GM12878 (cell line): Measurements from ENCODE around the gene FANCL. TPM values are rescaled to one million over a fixed set of nuclear protein-coding genes. Genes with fewer than 3 reads are reported as not detected.
A peak's percentile ranks its signal among the peaks of the same experiment; 100 is the strongest.

Experiments
- ATAC-seq: fragments of 200-7000 bp; cut with Tn5 transposase; 3 replicates; pipeline ENCODE4 v1.9.1; 2020; ENCODE audit warnings: mild to moderate bottlenecking, moderate library complexity
- Bru-seq: library from RNA; stranded (reverse); fragments of 400-500 nt; gene quantifications from one replicate; lab custom pipeline; 2021; lab: Mats Ljungman, UMichigan
- BruChase-seq, 2 experiments: library from RNA; stranded (reverse); fragments of 400-500 nt; gene quantifications; one replicate each; lab custom pipeline; 2021; lab: Mats Ljungman, UMichigan
- BruUV-seq: library from RNA; stranded (reverse); fragments of 400-500 nt; replicated peaks from 2 replicates; lab custom pipeline; 2021; lab: Mats Ljungman, UMichigan
- CTCF ChIA-PET: fragments of 300-600 bp; sonication (Branson Sonifier 250); formaldehyde crosslinking; extraction: SDS; loops from one replicate; lab custom pipeline; 2021; ENCODE audit warnings: inconsistent platforms; lab: Yijun Ruan, JAX
- POLR2A ChIA-PET: fragments of 350-600 bp; formaldehyde crosslinking; extraction: SDS; loops from one replicate; lab custom pipeline; 2021; ENCODE audit warnings: inconsistent platforms; lab: Charles Lee
- RAD21 ChIA-PET: fragments of 300-600 bp; sonication (Branson Sonifier 250); formaldehyde crosslinking; loops from one replicate; lab custom pipeline; 2023; ENCODE audit warnings: antibody characterized with exemption; ENCODE audit not compliant: unreplicated experiment; lab: Charles Lee
- SMC1A ChIA-PET: fragments of 300-600 bp; sonication (Branson Sonifier 250); formaldehyde crosslinking; loops from one replicate; lab custom pipeline; 2023; ENCODE audit not compliant: unreplicated experiment, uncharacterized antibody; lab: Charles Lee
- DNase-seq: peaks from one replicate; pipeline ENCODE4 v3.0.0-alpha.2; 2011; ENCODE audit warnings: low read depth, low spot score
- FAIRE-seq: peaks from 3 replicates; lab custom pipeline; 2011; peaks lifted over from hg19 to GRCh38; lab: Jason Lieb, UNC
- H2AFZ ChIP-seq: 2 replicates; pipeline ENCODE4 v1.6.0; 2011; ENCODE audit warnings: low read depth, low read length, control low read depth; ENCODE audit not compliant: control insufficient read depth
- H3K27ac ChIP-seq: 2 replicates; pipeline ENCODE4 v1.5.1; 2011; ENCODE audit warnings: control low read depth; ENCODE audit not compliant: control insufficient read depth, insufficient read depth
- H3K27me3 ChIP-seq, 2 experiments: replicated peaks in 1 of 2; 2 replicates each; pipeline versions ENCODE4 v1.6.0 to v1.6.1; 2011; ENCODE audit warnings: low read length in 1 of 2; ENCODE audit not compliant: control insufficient read depth in 2 of 2, insufficient read depth in 2 of 2
- H3K36me3 ChIP-seq, 2 experiments: 2 replicates each; pipeline ENCODE4 v1.5.1; 2011; ENCODE audit warnings: low read length in 1 of 2; ENCODE audit not compliant: control insufficient read depth in 2 of 2, insufficient read depth in 2 of 2
- H3K4me1 ChIP-seq: 2 replicates; pipeline ENCODE4 v1.6.1; 2011; ENCODE audit warnings: mild to moderate bottlenecking, low read length, moderate library complexity, mixed read lengths; ENCODE audit not compliant: control insufficient read depth, insufficient read depth
- H3K4me2 ChIP-seq: 2 replicates; pipeline ENCODE4 v1.6.0; 2011; ENCODE audit warnings: control low read depth; ENCODE audit not compliant: control insufficient read depth, insufficient read depth
- H3K4me3 ChIP-seq: fragments of 200-600 bp; sonication (generic); 2 replicates; pipeline ENCODE4 v1.5.1; 2016
- H3K79me2 ChIP-seq: 2 replicates; pipeline ENCODE4 v1.6.0; 2011; ENCODE audit warnings: low read length; ENCODE audit not compliant: control insufficient read depth, insufficient read depth
- H3K9ac ChIP-seq: 2 replicates; pipeline ENCODE4 v1.8.0; 2011; ENCODE audit warnings: low read length, control low read depth, mixed read lengths; ENCODE audit not compliant: control insufficient read depth, insufficient read depth
- H3K9me3 ChIP-seq: replicated peaks from 3 replicates; pipeline ENCODE4 v1.5.1; 2011; ENCODE audit warnings: mild to moderate bottlenecking, low read length; ENCODE audit not compliant: control insufficient read depth, insufficient read depth
- H4K20me1 ChIP-seq: 2 replicates; pipeline ENCODE4 v1.6.0; 2011; ENCODE audit not compliant: control insufficient read depth, insufficient read depth
- DPF2 ChIP-seq: fragments of 450-650 bp; IDR thresholded peaks from 2 replicates; pipeline ENCODE4 v1.6.1; 2017; ENCODE audit warnings: mild to moderate bottlenecking
- EP300 ChIP-seq, 2 experiments: fragments of 150-350 bp in 1 of 2; IDR thresholded peaks; 2 replicates each; pipeline ENCODE4 v1.6.1; 2011 to 2012; ENCODE audit warnings: low read depth in 2 of 2, low read length in 2 of 2, borderline replicate concordance in 1 of 2, improper control_type of control experiment in 1 of 2, inconsistent platforms in 1 of 2; ENCODE audit not compliant: control insufficient read depth in 1 of 2
- EZH2 ChIP-seq: IDR thresholded peaks from 2 replicates; pipeline ENCODE4 v1.6.1; 2012; ENCODE audit warnings: low read depth, mild to moderate bottlenecking, control low read depth, inconsistent platforms, low read length, borderline replicate concordance; ENCODE audit not compliant: control insufficient read depth
- FOS ChIP-seq: IDR thresholded peaks from 3 replicates; pipeline ENCODE4 v1.6.1; 2011; ENCODE audit warnings: borderline replicate concordance; ENCODE audit not compliant: insufficient read length; ENCODE audit errors: extremely low read depth
- NR2F1 ChIP-seq: fragments of 450-650 bp; conservative IDR thresholded peaks from 2 replicates; pipeline ENCODE4 v1.6.1; 2017; ENCODE audit warnings: mild to moderate bottlenecking
- RAD21 ChIP-seq: IDR thresholded peaks from 2 replicates; pipeline ENCODE4 v1.6.1; 2011; ENCODE audit warnings: mild to moderate bottlenecking, low read depth, low read length, moderate library complexity; ENCODE audit not compliant: insufficient read depth
- RB1 ChIP-seq: fragments of 450-650 bp; formaldehyde crosslinking; IDR thresholded peaks from 2 replicates; pipeline ENCODE4 v1.6.1; 2017; ENCODE audit warnings: mild to moderate bottlenecking, borderline replicate concordance
- RFX5 ChIP-seq: IDR thresholded peaks from 2 replicates; pipeline ENCODE4 v1.6.1; 2011; ENCODE audit warnings: low read depth, low read length, improper control_type of control experiment
- SIX5 ChIP-seq: IDR thresholded peaks from 2 replicates; pipeline ENCODE4 v1.6.1; 2011; ENCODE audit warnings: mild to moderate bottlenecking, low read depth, low read length, moderate library complexity; ENCODE audit not compliant: severe bottlenecking
- SREBF1 ChIP-seq: IDR thresholded peaks from 2 replicates; pipeline ENCODE4 v1.6.1; 2012; ENCODE audit warnings: mild to moderate bottlenecking, low read length
- TAF1 ChIP-seq: IDR thresholded peaks from 2 replicates; pipeline ENCODE4 v1.6.1; 2011; ENCODE audit warnings: mild to moderate bottlenecking, low read depth, low read length, borderline replicate concordance
- WGBS: methylation state at CpG from one replicate; pipeline ENCODE4 v1.1.6; 2016; ENCODE audit warnings: low lambda C conversion rate; ENCODE audit not compliant: insufficient replicate concordance, insufficient coverage; ENCODE audit errors: missing lambda C conversion rate; 5-methylcytosine and 5-hydroxymethylcytosine counted together
- in situ Hi-C: fragments of 300-500 bp; cut with MboI; formaldehyde crosslinking; loops from 9 replicates; pipeline ENCODE4 v1.14.3; 2018; ENCODE audit warnings: mixed read lengths
- intact Hi-C: fragments of 100-400 bp; cut with micrococcal nuclease; formaldehyde crosslinking; loops from one replicate; pipeline ENCODE4 v1.14.2; 2022; ENCODE audit not compliant: unreplicated experiment
- long read RNA-seq, 2 experiments: library from polyadenylated mRNA; unstranded; transcript quantifications; one replicate each; pipeline ENCODE4 v2.0.0, GENCODE V29; 2019 to 2020
- polyA minus RNA-seq, 3 experiments: library from RNA; depleted of rRNA, polyadenylated mRNA; stranded (reverse); fragments of >200 nt; gene quantifications; 2 replicates each; pipeline ENCODE4 v1.2.3, GENCODE V29; 2011
- polyA plus RNA-seq, 11 experiments: library from polyadenylated mRNA; depleted of rRNA in 4 of 11; unstranded in 6 of 11; stranded (reverse) in 5 of 11; fragments of >200 nt; fragmentation: Nextera tagmentation in 4 of 11; fragmentation: Illumina TruSeq in 1 of 11; extraction: Ambion mirVana in 4 of 11; extraction: Trizol in 1 of 11; gene quantifications; 1 replicate in 1 of 11; 2 replicates in 10 of 11; pipeline versions ENCODE4 v1.2.1 to v1.2.3, GENCODE V29; 2011 to 2016; ENCODE audit warnings: inconsistent platforms in 2 of 11, missing spikeins in 2 of 11, low read depth in 1 of 11
- total RNA-seq, 4 experiments: library from RNA; depleted of rRNA in 3 of 4; stranded (reverse); fragments of >200 nt in 3 of 4; fragmentation: Illumina TruSeq in 1 of 4; extraction: Trizol in 1 of 4; gene quantifications; 2 replicates each; pipeline versions ENCODE4 v1.2.1 to v1.2.3, GENCODE V29; 2013 to 2021
- TF ChIP-seq, protein P1 (sequence below): fragments of 450-650 bp; IDR thresholded peaks from 2 replicates; pipeline ENCODE4 v1.6.1; 2017; ENCODE audit warnings: low read depth, mild to moderate bottlenecking, moderate library complexity
- TF ChIP-seq, protein P2 (sequence below): fragments of 450-650 bp; IDR thresholded peaks from 2 replicates; pipeline ENCODE4 v1.6.1; 2017; ENCODE audit warnings: mild to moderate bottlenecking

FANCL gene
- 140 and 175 TPM in 2 replicates for total RNA-seq (2013; cell fraction: nucleolus; rRNA removed)
- 37.4 and 55.3 TPM in 2 replicates for total RNA-seq (2014; rRNA removed)
- total RNA-seq (2014; rRNA removed; fragmentation: Illumina TruSeq; extraction: Trizol): 39.8 and 41.2 TPM in 2 replicates
- 30.8 and 31.5 TPM in 2 replicates for total RNA-seq (2021)
- 11.9 TPM for polyA plus RNA-seq (2011; ENCODE audit: low read depth)
- 90.5 and 153 TPM in 2 replicates for polyA plus RNA-seq (2011; rRNA removed)
- 23.6 and 23.9 TPM in 2 replicates for polyA plus RNA-seq (2011; cell fraction: cytosol; rRNA removed)
- polyA plus RNA-seq (2011; cell fraction: nucleus; rRNA removed): 170 and 181 TPM in 2 replicates
- 20.5 and 27.9 TPM in 2 replicates for polyA plus RNA-seq (2012)
- polyA plus RNA-seq (2014; fragmentation: Illumina TruSeq; extraction: Trizol): 34.8 and 47.4 TPM in 2 replicates
- 10 to 100 TPM; 69.1 to 74.9 TPM for polyA plus RNA-seq (2014; fragmentation: Nextera tagmentation; extraction: Ambion mirVana)
- polyA plus RNA-seq (2014; rRNA removed): 38.2 and 50.9 TPM in 2 replicates
- polyA plus RNA-seq (2016; fragmentation: Nextera tagmentation; extraction: Ambion mirVana): 10 to 100 TPM; 53.8 to 54.1 TPM
- 36.8 and 67.5 TPM in 2 replicates for polyA minus RNA-seq (2011; rRNA and poly(A)+ RNA removed)
- 23.7 and 25.3 TPM in 2 replicates for polyA minus RNA-seq (2011; cell fraction: cytosol; rRNA and poly(A)+ RNA removed)
- polyA minus RNA-seq (2011; cell fraction: nucleus; rRNA and poly(A)+ RNA removed): 65.2 and 82.7 TPM in 2 replicates
- percentile 89 among the genes with signal in this experiment for Bru-seq, nascent RNA
- percentile 80 among the genes with signal in this experiment for BruChase-seq, experiment 1, labeled RNA remaining after a 6-hour chase
- percentile 90 among the genes with signal in this experiment for BruChase-seq, experiment 2, labeled RNA remaining after a 2-hour chase
- long read RNA-seq, experiment 1, transcript FANCL-201 (14 exons, 1,683 nt): major isoform, 14 of 32 reads
- long read RNA-seq, experiment 1, partial matches to known transcripts: 3 of 32 reads
- long read RNA-seq, experiment 1, other reads (novel, unspliced or antisense): 10 of 32 reads
- long read RNA-seq, experiment 2, transcript FANCL-204 (10 exons, 849 nt): minor isoform, 5 of 380 reads
- long read RNA-seq, experiment 2, transcript FANCL-201 (14 exons, 1,683 nt): major isoform, 199 of 380 reads
- long read RNA-seq, experiment 2, transcript FANCL-202 (14 exons, 1,698 nt): minor isoform, 41 of 380 reads
- long read RNA-seq, experiment 2, partial matches to known transcripts: 27 of 380 reads
- long read RNA-seq, experiment 2, other reads (novel, unspliced or antisense): 104 of 380 reads

DNA sequence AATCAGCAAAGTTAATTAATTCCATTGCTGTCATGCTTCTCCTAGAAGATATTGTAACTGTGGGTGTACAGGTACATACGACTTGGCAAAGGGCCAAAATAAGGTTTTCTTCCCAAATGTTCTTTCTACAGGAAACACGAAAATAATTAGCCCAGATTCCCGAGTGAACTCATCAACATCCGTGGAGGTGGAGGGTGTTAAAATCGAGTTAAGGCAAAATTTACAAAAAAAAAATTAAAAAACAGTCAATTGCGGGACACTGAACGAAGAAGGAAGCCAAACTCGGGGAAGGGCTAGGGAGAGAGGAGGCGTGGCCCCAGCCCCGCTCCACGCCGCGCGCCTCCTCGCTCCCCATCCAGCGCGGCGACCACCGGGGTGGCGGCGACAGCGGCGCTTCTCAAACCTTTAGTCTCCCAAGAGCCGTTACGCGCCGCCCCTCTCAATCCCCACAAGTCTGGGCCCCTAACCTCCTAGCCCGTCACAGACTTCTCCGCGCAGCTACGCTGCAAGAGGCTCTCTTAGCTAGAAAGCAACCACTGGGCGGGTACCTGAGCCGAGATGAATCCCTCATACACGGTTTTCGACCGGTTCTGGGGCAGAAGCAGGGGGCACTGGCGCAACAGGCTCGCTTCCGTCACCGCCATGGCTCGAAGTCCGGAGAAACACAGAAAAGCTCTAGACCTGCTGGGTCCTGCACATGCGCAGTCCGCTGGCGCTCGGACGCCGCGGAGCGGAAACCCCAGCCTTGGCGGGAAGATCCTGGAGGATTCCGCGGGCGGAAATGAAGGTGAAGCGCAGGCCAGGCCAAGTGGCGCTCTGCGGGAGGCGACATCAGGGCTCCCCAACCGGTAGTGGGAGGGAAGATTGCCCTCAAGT, at the start of gene FANCL:
FANCL (minus strand) TSS at position 656 of the 876 bp plus-strand sequence; CDS start at position 644, 12 bp downstream.
- RAD21 ChIA-PET: interaction anchor here (1.0 to 1.2 kb wide), 3 partner anchors 331 to 335 kb away, joined by 3 to 4 read pairs (median 4); no protein-coding TSS in a partner anchor
- CTCF ChIA-PET: no interaction called here
- POLR2A ChIA-PET: interaction anchor here (0.7 to 1.0 kb wide), 2 partner anchors 15 to 32 kb away, joined by 3 to 5 read pairs; no protein-coding TSS in a partner anchor
- H3K4me1 ChIP-seq: peaks cover 4% of the 10 kb centered on the region
- SMC1A ChIA-PET: interaction anchor here (0.6 to 0.8 kb wide), 2 partner anchors 122 to 335 kb away, joined by 3 to 4 read pairs; no protein-coding TSS in a partner anchor
- in situ Hi-C loops (loop anchor here (5.0 kb wide), 1 partner anchor 334 kb away; no protein-coding TSS in a partner anchor), intact Hi-C loops (loop anchor here (2.0 kb wide), 1 partner anchor 332 kb away; no protein-coding TSS in a partner anchor)
- H3K36me3 ChIP-seq: no peaks in the 10 kb centered on the region
- DNase-seq (peak; percentile 69), FAIRE-seq (no peak), ATAC-seq (peak; percentile 64)
- TSS peak; percentile 57 for BruUV-seq
- peak within 1 kb of the TSS; percentile 96 for H3K9ac ChIP-seq
- peak within 1 kb of the TSS; percentile 99 for H2AFZ ChIP-seq
- 1% methylated on average over 57 of the region's 59 CpGs for WGBS
- peak within 1 kb of the TSS; percentile 90 for H3K4me3 ChIP-seq
- no peaks in the 10 kb centered on the region for H3K27me3 ChIP-seq
- peak within 1 kb of the TSS; percentile 85 for H3K4me2 ChIP-seq
- no peaks in the 10 kb centered on the region for H4K20me1 ChIP-seq
- H3K27ac ChIP-seq: peak within 1 kb of the TSS; percentile 97
- peaks cover 2% of the 10 kb centered on the region; the same call in 1 of the 3 replicates for H3K9me3 ChIP-seq
- peaks cover 52% of the 10 kb centered on the region for H3K79me2 ChIP-seq
- TF ChIP-seq EP300 (IDR thresholded peaks at IDR 0.05; ENCODE audit: borderline replicate concordance in 1 of 2, control insufficient read depth in 1 of 2, low read depth in 2 of 2, low read length in 2 of 2) (no peak), RB1 (peak; percentile 99; the same call in 1 of the 2 replicates), TAF1 (no peak; the same call in 1 of the 2 replicates), DPF2 (peak; percentile 68), FOS (no peak), NR2F1 (no peak), RFX5 (no peak), SIX5 (no peak), RAD21 (no peak), SREBF1 (no peak), EZH2 (no peak)
- TF ChIP-seq, protein P1, sequence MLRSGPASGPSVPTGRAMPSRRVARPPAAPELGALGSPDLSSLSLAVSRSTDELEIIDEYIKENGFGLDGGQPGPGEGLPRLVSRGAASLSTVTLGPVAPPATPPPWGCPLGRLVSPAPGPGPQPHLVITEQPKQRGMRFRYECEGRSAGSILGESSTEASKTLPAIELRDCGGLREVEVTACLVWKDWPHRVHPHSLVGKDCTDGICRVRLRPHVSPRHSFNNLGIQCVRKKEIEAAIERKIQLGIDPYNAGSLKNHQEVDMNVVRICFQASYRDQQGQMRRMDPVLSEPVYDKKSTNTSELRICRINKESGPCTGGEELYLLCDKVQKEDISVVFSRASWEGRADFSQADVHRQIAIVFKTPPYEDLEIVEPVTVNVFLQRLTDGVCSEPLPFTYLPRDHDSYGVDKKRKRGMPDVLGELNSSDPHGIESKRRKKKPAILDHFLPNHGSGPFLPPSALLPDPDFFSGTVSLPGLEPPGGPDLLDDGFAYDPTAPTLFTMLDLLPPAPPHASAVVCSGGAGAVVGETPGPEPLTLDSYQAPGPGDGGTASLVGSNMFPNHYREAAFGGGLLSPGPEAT: peak; percentile 60
- TF ChIP-seq, protein P2, sequence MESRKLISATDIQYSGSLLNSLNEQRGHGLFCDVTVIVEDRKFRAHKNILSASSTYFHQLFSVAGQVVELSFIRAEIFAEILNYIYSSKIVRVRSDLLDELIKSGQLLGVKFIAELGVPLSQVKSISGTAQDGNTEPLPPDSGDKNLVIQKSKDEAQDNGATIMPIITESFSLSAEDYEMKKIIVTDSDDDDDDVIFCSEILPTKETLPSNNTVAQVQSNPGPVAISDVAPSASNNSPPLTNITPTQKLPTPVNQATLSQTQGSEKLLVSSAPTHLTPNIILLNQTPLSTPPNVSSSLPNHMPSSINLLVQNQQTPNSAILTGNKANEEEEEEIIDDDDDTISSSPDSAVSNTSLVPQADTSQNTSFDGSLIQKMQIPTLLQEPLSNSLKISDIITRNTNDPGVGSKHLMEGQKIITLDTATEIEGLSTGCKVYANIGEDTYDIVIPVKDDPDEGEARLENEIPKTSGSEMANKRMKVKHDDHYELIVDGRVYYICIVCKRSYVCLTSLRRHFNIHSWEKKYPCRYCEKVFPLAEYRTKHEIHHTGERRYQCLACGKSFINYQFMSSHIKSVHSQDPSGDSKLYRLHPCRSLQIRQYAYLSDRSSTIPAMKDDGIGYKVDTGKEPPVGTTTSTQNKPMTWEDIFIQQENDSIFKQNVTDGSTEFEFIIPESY: no peak
